HG02588 (cell line): Measurements from ENCODE around the gene MTPN.

Experiments
- ATAC-seq: cut with Tn5 transposase; IDR thresholded peaks from one replicate; pipeline ENCODE4 v1.9.1; 2021; ENCODE audit warnings: mild to moderate bottlenecking, moderate library complexity; ENCODE audit not compliant: unreplicated experiment

The MTPN gene

GRCh38 chr7:135929249-135929648 is 47.9 kb downstream of the MTPN start:
- ATAC-seq: no peak

DNA sequence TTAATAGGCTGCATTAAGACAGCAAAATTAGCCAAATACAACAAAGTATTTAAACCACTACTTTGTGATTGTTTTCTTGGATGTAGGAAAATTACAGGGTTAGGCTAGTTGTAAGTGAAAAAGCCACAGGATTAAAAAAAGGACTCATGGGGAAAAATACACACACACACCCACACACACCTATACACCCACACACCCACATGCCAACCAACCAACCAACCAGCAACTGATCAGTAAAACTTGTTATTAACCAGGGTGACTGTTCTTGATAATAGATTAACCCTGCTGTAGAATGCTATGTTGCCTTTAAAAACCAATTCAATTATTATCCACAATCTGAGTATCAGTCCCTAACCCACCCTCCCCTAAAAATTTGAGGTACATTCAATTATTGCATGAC is 49.0 kb downstream of the MTPN start:
- ATAC-seq: no peak

GRCh38 chr7:135925210-135925609 is 51.9 kb downstream of the MTPN start:
- ATAC-seq: no peak

DNA sequence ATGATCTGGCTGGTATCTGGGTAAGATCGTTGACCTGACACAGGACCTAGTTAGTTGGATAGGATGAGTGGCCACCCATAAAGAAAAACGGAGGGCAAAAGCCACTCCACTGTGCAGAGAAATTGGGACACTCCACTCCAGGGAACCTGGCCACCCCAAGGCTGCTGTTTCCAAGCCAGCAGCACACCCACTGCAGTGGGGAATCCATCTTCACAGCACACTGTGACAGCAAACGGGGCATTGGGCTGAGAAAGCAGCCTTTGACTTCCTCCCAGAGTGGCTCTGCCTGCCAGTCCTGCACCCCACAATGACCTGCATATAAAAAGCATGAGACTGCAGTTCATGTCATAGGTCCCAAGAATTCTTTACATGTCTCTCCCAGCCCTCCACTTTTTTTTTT is 52.9 kb downstream of the MTPN start:
- ATAC-seq: no peak

DNA sequence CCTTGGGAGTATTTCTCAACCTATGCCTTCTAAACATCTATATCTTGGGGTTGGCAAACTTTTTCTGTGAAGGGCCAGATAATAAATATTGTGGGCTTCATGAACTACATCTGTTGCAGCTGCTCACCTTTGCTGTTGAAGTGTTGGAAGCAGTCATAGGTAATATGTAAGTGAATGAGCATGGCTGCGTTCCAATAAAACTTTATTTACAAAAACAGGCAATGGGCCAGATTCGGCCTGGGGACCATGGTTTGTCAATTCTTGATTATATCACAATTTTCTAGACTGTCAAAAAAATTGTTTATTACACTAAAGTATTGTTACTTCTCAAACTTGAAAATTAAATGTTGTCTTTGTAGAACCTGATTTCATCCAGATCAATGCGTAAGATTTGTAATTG is 54.9 kb downstream of the MTPN start:
- ATAC-seq: no peak

GRCh38 chr7:135920478-135920877 is 56.7 kb downstream of the MTPN start:
- no peak for ATAC-seq

- no peak for ATAC-seq
Observed at GRCh38 chr7:135919071-135919841, 57.9 kb downstream of the MTPN start.

GRCh38 chr7:135918134-135918533 is 59.0 kb downstream of the MTPN start:
- no peak for ATAC-seq

DNA sequence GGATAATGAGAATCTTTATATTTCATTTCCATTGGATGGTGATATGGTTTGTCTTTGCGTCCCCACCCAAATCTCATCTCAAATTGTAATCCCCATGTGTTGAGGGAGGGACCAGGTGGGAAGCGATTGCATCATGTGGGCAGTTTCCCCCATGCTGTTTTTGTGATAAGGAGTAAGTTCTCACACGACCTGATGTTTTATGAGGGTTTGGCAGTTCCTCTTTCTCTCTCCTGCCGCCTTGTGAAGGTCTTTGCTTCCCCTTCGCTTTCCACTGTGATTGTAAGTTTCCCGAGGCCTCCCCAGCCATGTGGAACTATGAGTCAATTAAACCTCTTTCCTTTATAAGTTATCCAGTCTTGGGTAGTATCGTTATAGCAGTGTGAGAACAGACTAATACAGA is 59.4 kb downstream of the MTPN start:
- no peak for ATAC-seq

- ATAC-seq: no peak
Observed at GRCh38 chr7:135914346-135914745, 62.8 kb downstream of the MTPN start.

- ATAC-seq: no peak
Observed at GRCh38 chr7:135913404-135913803, 63.8 kb downstream of the MTPN start.

DNA sequence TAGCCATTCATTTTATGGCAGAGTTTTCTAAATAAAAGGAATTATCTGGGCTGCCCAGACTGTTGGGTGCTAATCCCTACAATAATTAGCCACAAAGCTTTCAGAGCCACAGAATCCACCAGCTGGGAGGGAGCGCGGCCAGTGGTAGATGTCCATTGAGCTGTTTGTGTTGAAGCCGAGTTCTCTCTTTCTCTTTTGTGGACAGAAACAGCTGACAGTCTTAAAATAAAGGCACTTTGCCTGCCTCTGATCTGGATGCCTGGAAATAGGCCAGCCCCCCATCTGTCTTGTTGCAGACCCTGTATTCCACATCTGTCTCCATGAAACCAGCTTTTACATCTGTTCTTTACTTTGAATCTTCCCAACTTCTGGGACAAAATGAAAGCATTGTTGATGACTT is 66.1 kb downstream of the MTPN start:
- no peak for ATAC-seq

- no peak for ATAC-seq
Observed at GRCh38 chr7:135910393-135911036, 66.6 kb downstream of the MTPN start.

GRCh38 chr7:135905858-135906257 is 71.3 kb downstream of the MTPN start:
- no peak for ATAC-seq

- ATAC-seq: no peak
Observed at GRCh38 chr7:135905355-135905754, 71.8 kb downstream of the MTPN start.

DNA sequence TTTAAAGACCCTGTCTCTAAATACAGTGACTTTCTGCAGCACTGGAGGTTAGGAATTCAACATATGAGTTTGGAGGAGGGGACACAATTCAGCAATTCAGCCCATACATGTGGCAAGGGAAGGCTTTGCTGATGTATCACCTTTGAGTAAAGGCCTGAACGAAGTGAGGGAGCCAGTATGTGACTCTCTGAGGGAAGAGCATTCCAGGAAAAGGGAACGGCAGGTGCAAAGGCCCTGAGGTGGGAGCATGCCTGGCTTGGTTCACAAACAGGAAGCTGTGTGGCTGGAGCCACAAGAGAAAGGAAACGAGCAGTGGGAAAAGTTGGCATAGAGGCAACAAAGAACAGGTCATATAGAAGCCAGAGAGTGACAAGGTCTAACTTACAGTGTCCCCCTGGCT is 72.9 kb downstream of the MTPN start:
- ATAC-seq: no peak

DNA sequence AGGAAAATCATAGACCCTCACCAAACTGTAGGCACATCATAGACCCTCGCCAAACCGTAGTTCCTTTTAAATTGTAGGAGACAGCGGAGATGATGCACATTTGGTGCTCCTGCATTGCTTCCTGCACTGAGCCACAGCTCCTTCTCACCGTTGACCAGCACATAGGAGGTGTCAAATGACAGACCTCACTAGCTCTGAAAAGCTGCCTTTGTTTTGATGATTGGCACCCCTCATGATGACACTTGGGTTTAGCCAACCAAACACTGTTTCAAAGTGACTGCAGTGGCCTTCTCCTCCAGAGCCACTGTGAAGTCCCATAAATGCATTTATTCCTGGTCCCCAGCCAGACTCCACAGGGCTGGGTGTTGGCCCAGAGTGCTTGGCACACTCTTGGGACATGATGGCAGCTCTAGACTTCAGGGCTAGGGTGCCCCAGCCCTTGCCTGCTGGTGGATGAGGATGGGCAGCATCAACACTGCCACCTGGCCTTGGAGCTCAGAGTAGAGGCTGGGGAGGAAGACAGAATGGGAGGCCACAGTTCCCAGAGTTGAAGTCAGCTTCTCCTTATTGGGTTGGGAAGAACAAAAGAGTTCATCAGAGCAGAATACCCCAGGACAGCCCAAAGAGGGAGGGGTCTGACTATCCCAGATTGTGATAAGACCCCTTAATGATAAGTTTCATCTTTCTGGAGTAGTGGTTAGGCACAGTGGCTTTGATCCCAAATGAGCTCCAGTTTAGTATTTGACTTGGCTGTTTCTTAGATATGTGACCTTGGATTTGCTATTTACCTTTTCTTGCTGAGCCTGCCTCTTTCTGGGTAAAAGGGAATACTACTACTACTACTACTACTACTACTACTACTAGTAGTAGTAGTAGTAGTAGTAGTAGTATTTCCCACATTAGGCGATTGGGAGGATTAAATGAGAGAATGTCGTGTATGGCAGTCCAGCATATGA is 75.3 kb downstream of the MTPN start:
- no peak for ATAC-seq

- no peak for ATAC-seq
Observed at GRCh38 chr7:135900065-135900546, 77.1 kb downstream of the MTPN start.

- no peak for ATAC-seq
Observed at GRCh38 chr7:135899458-135900064, 77.6 kb downstream of the MTPN start.

- no peak for ATAC-seq
Observed at GRCh38 chr7:135898226-135898625, 78.9 kb downstream of the MTPN start.

- no peak for ATAC-seq
Observed at GRCh38 chr7:135894816-135895215, 82.3 kb downstream of the MTPN start.
